NK-92 treated with Interleukin-12 subunit alpha and Interleukin-12 subunit beta, amount 100 ng/mL, for 24 hours (cell line): ENCODE results near the gene GLT8D1.
"Not testable (repeated sequence)": the region's sequence is repeated elsewhere in the genome, so short reads cannot be mapped to it uniquely, and the experiment has no call there.

Experiments used
- DNase-seq: peaks from one replicate; lab custom pipeline; 2025; lab: John Stamatoyannopoulos, UW

The GLT8D1 gene

DNA sequence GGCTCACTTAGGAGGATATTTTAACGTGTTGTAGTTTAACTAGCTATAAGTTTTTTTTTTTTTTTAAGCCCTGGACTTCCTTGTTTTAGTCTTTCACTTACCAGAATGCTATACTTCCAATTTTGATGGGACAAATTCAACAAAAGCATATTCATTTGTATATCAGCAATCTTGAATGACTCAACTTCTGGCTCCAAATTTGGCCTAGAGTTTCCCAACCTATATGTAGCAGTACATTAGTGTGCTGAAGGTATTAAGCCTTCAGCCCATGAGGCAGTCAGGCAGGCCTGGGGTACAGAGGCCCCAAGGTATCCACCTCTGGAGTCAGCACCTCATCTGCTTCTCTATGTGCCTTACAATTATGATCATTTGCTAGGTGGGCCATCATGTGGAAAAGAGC is 25.8 kb downstream of the GLT8D1 start:
- DNase-seq, result no peak

DNA sequence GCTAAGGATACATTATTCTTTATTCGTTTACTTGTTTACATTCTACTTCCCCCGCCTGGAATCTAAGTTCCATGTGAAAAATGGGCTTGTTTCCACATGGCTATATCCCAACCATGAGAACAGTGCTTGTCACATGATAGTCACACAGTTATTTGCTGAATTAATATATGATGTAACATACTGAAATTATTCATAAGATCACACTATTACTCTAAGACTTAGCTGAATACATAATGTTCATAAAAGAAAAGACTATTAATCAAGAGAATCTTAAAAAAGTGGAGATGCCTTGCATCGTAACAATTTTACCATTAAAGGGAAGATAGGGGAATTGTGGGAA is 26.4 kb downstream of the GLT8D1 start:
- DNase-seq, result no peak

DNA sequence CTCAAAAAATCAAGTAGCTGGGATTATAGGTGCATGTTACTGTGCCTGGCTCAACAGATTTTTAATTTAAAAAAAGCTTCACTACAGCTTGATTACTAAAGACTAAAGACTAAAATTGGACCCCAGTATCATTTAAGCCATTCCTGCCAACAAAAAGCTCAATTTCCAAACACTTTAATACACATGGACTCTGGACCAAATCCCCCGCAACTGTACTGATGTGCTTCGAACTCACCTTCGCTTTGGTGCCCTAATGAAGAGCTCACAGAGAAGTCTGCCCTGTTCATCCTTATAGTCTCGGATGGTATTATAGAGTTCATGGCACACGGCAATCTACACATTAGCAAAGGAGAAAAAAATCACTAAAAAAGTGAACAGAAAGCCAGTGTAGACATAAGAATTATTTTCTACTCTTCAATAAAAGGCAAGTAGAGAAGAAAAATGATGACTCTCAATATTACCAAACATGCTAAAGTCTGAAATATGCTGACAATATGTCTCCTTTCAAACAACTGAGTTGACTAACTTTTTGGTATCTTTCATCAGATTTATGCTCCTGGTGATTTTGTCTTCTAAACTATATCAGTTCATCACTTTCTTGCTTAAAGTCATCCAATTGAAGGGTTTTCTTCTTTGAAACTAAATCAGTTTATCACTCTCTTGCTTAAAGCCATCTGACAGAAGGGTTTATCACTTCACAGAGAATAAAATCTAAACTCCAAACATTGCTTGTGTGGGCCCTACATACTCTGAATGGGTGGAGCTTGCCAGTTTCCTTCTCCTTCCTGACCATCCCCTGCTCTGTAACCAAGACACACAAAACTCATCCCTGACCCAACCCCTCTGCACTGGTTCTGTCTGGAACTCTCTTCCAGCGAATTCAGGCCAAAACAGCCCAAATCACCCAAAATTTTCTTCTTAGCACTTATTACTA is 27.1 kb downstream of the GLT8D1 start:
- no peak for DNase-seq

DNA sequence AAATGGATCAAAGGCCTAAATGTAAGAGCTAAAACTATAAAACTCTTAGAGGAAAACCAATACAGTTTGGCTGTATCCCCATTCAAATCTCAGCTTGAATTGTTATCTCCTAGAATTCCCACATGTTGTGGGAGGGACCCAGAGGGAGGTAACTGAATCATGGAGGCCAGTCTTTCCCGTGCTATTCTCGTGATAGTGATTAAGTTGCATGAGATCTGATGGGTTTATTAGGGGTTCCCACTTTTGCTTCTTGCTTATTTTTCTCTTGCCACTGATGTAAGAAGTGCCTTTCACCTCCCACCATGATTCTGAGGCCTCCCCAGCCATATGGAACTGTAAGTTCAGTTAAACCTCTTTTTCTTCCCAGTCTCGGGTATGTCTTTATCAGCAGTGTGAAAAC is 29.4 kb downstream of the GLT8D1 start:
- not testable (repeated sequence) for DNase-seq

DNA sequence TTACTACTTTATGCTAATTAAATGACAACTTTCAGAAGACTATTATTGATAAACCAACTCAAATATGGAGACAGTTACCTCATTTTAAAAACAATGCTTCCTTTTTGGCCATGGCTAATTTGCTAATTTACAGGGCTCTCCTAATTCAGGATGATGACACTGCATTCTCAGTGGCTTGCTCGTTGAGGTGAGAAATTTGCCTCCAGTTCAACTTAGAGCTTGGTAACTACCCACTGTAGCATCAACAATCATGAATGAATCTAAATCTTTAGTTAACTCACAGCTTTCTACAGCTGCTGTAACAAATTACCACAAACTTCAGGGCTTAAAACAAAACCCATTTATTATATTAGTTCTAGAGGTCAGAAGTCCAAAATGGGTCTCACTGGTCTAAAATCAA is 33.9 kb downstream of the GLT8D1 start:
- no peak for DNase-seq

DNA sequence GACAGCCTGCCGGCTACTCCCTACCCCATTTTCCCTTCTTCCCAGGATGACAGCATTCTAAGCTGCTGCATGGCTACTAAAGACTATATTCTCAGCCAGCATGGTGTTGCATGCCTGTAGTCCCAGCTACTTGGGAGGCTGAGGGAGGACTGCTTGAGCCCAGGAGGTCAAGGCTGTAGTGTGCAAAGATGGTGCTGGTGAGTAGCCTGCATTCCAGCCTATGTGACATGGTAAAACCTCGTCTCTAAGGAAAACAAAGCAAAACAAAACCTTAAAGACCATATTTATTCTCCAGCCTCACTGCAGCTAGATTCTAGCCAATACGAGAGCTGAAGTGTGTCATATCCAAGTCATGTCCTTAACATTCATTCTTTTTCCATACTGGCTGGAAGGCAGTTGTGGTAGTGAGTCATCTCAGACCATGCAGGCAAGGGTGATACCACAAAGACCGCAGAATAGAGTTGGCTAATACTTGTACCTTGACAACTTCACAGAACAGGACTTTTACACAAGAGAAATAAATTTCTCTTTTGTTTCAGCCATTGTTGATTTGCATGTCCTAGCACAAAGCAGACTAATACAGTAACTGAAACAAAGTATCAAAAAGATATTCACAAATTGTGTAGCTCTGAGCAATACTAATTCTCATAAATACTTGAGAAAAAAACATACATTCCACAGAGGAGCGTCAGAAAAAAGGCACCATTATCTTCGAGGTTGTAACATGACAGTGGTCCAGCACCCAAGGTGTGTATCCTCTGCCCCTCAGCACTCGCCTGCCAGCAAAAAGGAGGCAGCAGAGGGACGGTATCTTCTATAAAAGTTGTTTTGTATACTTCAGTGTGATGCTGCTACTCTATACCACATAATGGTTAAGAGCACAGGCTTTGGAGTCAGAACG is 34.7 kb downstream of the GLT8D1 start:
- peak; percentile 36 for DNase-seq

DNA sequence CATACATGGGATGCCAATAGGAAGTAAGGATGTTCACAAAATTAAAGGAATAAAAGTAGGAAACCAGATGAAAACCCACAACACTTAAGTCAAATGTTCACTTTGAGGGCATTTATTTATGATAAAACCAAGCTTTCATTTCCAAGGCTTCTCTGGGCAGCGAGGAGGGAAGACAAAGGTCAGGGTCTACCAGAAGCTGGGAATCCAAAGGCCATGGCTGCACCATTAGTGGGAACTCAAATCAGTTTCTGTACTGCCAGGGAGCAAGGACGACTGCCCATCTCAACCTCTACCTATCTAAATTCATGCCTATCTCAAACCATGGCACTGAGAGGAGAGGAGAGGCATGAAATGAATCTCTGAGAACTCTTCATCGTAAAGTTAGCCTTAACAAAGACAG is 42.5 kb downstream of the GLT8D1 start:
- DNase-seq, result no peak

DNA sequence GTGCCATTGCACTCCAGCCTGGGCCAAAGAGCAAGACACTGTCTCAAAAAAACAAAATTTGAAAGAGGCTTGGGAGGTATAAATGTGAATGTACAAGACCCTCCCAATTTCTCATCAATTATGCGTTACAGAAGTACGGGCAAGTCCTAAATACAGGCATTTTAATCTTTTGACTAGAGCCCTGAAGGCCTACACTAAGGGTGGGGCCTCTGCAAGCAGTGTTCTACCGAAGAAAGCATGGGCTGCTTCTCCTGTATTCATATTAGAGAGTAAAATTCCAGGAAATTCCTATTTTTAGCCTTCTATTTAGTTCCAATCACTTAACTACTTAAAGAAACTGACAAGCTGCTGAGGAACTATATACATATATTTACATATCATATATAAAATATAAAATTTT is 45.5 kb downstream of the GLT8D1 start:
- no peak for DNase-seq

DNA sequence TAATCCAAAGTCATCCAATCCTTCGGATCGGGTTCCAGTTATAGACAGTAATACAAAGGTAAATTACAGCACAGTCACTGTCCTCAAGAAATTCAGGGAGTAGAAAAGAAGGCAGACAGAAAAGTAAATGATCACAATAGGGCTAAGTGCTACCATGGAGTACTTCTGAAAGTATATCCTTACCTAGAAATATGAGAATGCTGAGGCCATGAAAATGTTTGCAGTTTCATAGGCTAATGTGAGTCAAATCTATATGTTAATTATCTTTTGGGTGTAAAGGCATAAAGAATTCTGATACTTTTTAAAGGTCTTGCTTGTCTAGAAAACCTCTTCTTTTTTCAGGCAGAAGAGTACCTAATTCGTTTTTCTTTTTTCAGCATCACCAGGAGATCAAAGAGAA is 49.7 kb downstream of the GLT8D1 start:
- no peak for DNase-seq

DNA sequence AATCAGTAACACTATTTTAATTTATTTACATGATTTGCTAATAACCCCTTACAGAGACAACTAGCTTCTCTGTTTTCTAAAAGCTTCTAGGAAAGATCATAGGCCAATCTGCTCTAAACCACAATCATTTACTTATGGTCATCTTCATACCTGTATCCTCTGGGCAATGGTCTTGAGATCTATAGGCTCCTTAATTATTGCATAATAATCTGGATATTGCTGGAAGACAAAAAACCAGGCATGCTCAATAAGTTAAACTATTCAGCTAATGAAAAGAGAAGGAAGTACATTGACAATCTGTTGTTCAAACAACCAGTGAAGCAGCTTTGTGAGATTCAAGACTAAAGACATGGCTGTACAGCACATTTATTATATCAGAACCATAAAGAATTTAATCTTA is 54.0 kb downstream of the GLT8D1 start:
- no peak for DNase-seq

DNA sequence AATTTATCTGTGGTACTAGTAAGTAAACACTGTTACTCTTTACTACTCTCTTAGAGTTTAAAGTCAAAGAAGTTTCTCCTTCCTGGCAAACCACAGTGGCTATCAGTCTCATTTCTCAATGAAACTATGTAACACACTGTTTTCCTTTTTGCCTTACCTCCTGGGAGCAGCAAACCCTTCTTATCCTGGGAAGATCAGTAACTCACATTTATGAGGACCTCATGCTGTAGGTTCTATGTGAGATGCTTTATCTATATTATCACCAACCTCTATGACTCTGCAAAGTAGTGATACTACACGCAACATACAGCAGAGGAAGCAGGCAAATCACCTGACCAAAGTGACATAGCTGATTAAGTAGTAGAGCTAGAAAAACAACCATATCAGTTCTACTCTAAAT is 55.2 kb downstream of the GLT8D1 start:
- no peak for DNase-seq

DNA sequence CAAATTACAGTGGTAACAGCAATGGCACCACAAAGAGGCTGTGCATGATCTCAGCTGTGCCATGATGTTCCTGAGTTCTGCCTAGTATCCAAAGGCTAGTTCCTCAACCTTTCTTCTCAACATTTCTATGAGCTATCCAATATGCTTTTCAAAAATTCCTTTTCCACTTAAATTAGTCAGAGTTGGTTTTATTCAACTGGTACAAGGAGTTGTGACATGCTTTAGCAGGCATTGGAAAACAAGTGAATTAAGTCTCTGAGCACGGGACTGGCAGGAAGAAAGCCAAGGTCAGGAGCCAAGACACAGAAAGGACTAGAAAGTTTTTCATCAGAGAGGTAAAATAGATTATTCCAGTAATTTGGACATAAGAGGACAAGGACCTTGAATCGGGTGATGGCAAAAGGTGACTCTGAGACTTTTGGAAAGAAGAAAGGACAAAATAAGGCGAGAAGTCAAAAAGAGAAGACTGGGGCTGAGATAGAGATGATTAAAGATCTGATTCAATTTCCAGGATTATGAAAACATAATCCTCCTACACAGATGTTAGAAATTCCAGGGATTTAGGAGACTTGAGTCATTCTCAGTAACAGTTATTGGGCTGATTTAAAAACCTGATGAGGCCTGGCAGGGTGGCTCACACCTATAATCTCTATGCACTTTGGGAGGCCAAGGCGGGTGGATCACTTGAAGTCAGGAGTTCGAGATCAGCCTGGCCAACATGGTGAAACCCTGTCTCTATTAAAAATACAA is 56.0 kb downstream of the GLT8D1 start:
- no peak for DNase-seq

DNA sequence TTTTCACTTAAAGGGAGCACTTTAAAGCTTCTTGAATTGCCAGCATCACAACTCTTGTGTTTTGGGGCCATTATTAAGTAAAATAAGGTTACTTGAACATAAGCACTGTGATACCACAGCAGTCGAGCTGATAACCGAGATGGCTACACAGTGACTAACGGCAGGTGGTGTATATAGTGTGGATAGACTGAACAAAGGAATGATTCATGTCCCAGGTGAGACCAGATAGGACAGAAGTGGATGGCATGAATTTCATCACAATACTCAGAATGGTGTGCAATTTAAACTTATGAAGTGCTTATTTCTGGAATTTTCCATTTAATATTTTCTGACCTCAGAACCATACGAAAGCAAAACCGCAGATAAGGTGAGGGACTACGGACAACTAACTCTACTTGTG is 60.0 kb downstream of the GLT8D1 start:
- DNase-seq, result no peak
